HepG2 (cell line): ENCODE data around the gene C6orf136. TPM values are rescaled to one million over a fixed set of nuclear protein-coding genes. Genes with fewer than 3 reads are reported as not detected.
A peak's percentile ranks its signal among the peaks of the same experiment; 100 is the strongest.

ENCODE experiments used
- ISX ChIP-seq: sonication (generic); formaldehyde crosslinking; conservative IDR thresholded peaks from 2 replicates; pipeline ENCODE4 v1.5.0; 2020; ENCODE audit warnings: missing genetic modification reagents
- JARID2 ChIP-seq: sonication (generic); formaldehyde crosslinking; IDR thresholded peaks from 2 replicates; pipeline ENCODE4 v1.8.1; 2023; ENCODE audit warnings: missing genetic modification reagents, inconsistent platforms; ENCODE audit not compliant: insufficient replicate concordance
- POLR2AphosphoS5 ChIP-seq: IDR thresholded peaks from 2 replicates; pipeline ENCODE4 v1.6.1; 2012; ENCODE audit warnings: low read depth, low read length
- SIX4 ChIP-seq: sonication (generic); formaldehyde crosslinking; IDR thresholded peaks from 2 replicates; pipeline ENCODE4 v1.4.0; 2020; ENCODE audit warnings: missing genetic modification reagents
- ZBTB7A ChIP-seq: sonication (generic); formaldehyde crosslinking; IDR thresholded peaks from 2 replicates; pipeline ENCODE4 v1.8.0; 2022; ENCODE audit warnings: mild to moderate bottlenecking, missing genetic modification reagents
- ZNF124 ChIP-seq: sonication (generic); formaldehyde crosslinking; IDR thresholded peaks from 2 replicates; pipeline ENCODE4 v1.4.0; 2020; ENCODE audit warnings: missing genetic modification reagents
- ZNF44 ChIP-seq: sonication (generic); formaldehyde crosslinking; IDR thresholded peaks from 2 replicates; pipeline ENCODE4 v1.5.1; 2020; ENCODE audit warnings: mild to moderate bottlenecking, missing genetic modification reagents
- ZNF441 ChIP-seq: sonication (generic); formaldehyde crosslinking; IDR thresholded peaks from 2 replicates; pipeline ENCODE4 v1.7.0; 2021; ENCODE audit warnings: missing genetic modification reagents, borderline replicate concordance
- polyA plus RNA-seq, 8 experiments: library from polyadenylated mRNA; depleted of rRNA in 3 of 8; stranded (reverse) in 7 of 8; unstranded in 1 of 8; fragments of >200 nt; fragmentation: Illumina TruSeq in 4 of 8; extraction: Trizol in 4 of 8; gene quantifications; 2 replicates each; pipeline versions ENCODE4 v1.2.1 to v1.2.3, GENCODE V29; 2011 to 2016; ENCODE audit warnings: low read depth in 4 of 8, missing spikeins in 1 of 8, mixed read lengths in 1 of 8; ENCODE audit not compliant: insufficient read depth in 1 of 8
- total RNA-seq, 5 experiments: library from RNA; depleted of rRNA; stranded (reverse); fragments of >200 nt; fragmentation: Illumina TruSeq; extraction: Trizol; gene quantifications; 2 replicates each; pipeline ENCODE4 v1.2.3, GENCODE V29; 2016; ENCODE audit warnings: low read depth in 1 of 5
- TF ChIP-seq, protein P1 (sequence below): fragments of 450-650 bp; IDR thresholded peaks from 2 replicates; pipeline ENCODE4 v1.6.1; 2017; ENCODE audit warnings: mild to moderate bottlenecking
- TF ChIP-seq, protein P2 (sequence below): sonication (generic); formaldehyde crosslinking; IDR thresholded peaks from 2 replicates; pipeline ENCODE4 v1.4.0; 2020; ENCODE audit warnings: mild to moderate bottlenecking, missing genetic modification reagents
- TF ChIP-seq, protein P3 (sequence below): sonication (generic); formaldehyde crosslinking; conservative IDR thresholded peaks from 2 replicates; pipeline ENCODE4 v1.8.0; 2022; ENCODE audit warnings: low read depth, missing genetic modification reagents
- TF ChIP-seq, protein P4 (sequence below): sonication (generic); formaldehyde crosslinking; IDR thresholded peaks from 2 replicates; pipeline ENCODE4 v1.4.0; 2020; ENCODE audit warnings: missing genetic modification reagents, borderline replicate concordance
- TF ChIP-seq, protein P5 (sequence below): IDR thresholded peaks from 2 replicates; pipeline ENCODE4 v1.4.0; 2020; ENCODE audit warnings: mild to moderate bottlenecking, missing genetic modification reagents

Gene C6orf136
- total and polyA plus RNA-seq, 2 of the 13 experiments (the other 11 are each of a cell fraction or from before 2014, with no cell fraction given): 12.0 to 26.2 TPM

DNA sequence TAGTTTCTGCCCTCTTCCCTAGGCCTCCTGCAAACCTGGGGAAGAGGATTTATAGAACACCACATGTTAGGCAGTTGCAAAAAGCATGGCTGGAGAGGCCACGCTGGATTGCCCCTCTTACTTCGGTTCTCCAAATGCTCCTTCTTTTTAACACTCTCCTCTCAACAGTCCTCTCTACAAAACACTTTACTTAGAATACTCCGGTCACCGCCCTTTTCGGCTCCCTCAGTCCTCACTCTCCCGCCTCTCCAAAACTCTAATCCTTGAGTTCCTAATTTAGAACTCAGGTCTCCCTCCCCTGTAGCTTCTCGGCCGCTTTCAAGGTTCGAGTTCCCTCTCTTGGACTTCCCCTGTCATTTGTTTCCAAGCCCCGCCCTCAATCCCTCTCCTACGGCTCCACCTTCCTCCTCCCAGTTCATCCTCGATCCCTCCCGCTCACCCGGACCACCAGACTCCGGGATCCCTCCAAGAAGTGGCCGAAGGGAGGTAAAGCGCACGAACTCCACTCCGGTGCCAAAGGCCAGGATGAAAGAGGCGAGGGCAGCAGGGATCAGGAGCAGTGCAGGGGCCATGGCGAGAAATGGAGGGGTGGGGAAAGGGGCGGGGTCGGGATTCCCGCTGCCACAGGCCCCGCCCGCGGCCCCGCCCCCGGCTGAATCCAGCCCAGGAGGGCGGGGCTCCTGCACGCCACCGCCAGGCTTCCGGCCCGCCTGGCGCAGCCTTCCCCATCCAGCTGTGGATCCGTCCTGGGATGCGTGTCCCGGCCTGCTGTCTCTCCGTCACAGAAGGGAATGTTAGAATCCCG, 43.7 kb downstream of the C6orf136 start, which contains the start of gene NRM (continued):
- TF ChIP-seq, protein P1, sequence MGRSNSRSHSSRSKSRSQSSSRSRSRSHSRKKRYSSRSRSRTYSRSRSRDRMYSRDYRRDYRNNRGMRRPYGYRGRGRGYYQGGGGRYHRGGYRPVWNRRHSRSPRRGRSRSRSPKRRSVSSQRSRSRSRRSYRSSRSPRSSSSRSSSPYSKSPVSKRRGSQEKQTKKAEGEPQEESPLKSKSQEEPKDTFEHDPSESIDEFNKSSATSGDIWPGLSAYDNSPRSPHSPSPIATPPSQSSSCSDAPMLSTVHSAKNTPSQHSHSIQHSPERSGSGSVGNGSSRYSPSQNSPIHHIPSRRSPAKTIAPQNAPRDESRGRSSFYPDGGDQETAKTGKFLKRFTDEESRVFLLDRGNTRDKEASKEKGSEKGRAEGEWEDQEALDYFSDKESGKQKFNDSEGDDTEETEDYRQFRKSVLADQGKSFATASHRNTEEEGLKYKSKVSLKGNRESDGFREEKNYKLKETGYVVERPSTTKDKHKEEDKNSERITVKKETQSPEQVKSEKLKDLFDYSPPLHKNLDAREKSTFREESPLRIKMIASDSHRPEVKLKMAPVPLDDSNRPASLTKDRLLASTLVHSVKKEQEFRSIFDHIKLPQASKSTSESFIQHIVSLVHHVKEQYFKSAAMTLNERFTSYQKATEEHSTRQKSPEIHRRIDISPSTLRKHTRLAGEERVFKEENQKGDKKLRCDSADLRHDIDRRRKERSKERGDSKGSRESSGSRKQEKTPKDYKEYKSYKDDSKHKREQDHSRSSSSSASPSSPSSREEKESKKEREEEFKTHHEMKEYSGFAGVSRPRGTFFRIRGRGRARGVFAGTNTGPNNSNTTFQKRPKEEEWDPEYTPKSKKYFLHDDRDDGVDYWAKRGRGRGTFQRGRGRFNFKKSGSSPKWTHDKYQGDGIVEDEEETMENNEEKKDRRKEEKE: no peak
- TF ChIP-seq ISX (CRISPR knock-in tag) (0 out of 2 replicates have a peak, but pooled peaks have one; percentile 34), POLR2AphosphoS5 (peak; percentile 91), SIX4 (no peak), ZNF441 (CRISPR knock-in tag) (peak; percentile 59; the same call in 1 of the 2 replicates), ZNF44 (no peak), ZBTB7A (CRISPR knock-in tag) (no peak), JARID2 (CRISPR knock-in tag) (no peak), ZNF124 (CRISPR knock-in tag) (no peak)
- TF ChIP-seq, protein P2, sequence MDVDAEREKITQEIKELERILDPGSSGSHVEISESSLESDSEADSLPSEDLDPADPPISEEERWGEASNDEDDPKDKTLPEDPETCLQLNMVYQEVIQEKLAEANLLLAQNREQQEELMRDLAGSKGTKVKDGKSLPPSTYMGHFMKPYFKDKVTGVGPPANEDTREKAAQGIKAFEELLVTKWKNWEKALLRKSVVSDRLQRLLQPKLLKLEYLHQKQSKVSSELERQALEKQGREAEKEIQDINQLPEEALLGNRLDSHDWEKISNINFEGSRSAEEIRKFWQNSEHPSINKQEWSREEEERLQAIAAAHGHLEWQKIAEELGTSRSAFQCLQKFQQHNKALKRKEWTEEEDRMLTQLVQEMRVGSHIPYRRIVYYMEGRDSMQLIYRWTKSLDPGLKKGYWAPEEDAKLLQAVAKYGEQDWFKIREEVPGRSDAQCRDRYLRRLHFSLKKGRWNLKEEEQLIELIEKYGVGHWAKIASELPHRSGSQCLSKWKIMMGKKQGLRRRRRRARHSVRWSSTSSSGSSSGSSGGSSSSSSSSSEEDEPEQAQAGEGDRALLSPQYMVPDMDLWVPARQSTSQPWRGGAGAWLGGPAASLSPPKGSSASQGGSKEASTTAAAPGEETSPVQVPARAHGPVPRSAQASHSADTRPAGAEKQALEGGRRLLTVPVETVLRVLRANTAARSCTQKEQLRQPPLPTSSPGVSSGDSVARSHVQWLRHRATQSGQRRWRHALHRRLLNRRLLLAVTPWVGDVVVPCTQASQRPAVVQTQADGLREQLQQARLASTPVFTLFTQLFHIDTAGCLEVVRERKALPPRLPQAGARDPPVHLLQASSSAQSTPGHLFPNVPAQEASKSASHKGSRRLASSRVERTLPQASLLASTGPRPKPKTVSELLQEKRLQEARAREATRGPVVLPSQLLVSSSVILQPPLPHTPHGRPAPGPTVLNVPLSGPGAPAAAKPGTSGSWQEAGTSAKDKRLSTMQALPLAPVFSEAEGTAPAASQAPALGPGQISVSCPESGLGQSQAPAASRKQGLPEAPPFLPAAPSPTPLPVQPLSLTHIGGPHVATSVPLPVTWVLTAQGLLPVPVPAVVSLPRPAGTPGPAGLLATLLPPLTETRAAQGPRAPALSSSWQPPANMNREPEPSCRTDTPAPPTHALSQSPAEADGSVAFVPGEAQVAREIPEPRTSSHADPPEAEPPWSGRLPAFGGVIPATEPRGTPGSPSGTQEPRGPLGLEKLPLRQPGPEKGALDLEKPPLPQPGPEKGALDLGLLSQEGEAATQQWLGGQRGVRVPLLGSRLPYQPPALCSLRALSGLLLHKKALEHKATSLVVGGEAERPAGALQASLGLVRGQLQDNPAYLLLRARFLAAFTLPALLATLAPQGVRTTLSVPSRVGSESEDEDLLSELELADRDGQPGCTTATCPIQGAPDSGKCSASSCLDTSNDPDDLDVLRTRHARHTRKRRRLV: peak; percentile 62; the same call in 1 of the 2 replicates
- TF ChIP-seq, protein P3, sequence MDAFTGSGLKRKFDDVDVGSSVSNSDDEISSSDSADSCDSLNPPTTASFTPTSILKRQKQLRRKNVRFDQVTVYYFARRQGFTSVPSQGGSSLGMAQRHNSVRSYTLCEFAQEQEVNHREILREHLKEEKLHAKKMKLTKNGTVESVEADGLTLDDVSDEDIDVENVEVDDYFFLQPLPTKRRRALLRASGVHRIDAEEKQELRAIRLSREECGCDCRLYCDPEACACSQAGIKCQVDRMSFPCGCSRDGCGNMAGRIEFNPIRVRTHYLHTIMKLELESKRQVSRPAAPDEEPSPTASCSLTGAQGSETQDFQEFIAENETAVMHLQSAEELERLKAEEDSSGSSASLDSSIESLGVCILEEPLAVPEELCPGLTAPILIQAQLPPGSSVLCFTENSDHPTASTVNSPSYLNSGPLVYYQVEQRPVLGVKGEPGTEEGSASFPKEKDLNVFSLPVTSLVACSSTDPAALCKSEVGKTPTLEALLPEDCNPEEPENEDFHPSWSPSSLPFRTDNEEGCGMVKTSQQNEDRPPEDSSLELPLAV (CRISPR knock-in tag): no peak
- TF ChIP-seq, protein P4, sequence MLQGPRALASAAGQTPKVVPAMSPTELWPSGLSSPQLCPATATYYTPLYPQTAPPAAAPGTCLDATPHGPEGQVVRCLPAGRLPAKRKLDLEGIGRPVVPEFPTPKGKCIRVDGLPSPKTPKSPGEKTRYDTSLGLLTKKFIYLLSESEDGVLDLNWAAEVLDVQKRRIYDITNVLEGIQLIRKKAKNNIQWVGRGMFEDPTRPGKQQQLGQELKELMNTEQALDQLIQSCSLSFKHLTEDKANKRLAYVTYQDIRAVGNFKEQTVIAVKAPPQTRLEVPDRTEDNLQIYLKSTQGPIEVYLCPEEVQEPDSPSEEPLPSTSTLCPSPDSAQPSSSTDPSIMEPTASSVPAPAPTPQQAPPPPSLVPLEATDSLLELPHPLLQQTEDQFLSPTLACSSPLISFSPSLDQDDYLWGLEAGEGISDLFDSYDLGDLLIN: no peak
- TF ChIP-seq, protein P5, sequence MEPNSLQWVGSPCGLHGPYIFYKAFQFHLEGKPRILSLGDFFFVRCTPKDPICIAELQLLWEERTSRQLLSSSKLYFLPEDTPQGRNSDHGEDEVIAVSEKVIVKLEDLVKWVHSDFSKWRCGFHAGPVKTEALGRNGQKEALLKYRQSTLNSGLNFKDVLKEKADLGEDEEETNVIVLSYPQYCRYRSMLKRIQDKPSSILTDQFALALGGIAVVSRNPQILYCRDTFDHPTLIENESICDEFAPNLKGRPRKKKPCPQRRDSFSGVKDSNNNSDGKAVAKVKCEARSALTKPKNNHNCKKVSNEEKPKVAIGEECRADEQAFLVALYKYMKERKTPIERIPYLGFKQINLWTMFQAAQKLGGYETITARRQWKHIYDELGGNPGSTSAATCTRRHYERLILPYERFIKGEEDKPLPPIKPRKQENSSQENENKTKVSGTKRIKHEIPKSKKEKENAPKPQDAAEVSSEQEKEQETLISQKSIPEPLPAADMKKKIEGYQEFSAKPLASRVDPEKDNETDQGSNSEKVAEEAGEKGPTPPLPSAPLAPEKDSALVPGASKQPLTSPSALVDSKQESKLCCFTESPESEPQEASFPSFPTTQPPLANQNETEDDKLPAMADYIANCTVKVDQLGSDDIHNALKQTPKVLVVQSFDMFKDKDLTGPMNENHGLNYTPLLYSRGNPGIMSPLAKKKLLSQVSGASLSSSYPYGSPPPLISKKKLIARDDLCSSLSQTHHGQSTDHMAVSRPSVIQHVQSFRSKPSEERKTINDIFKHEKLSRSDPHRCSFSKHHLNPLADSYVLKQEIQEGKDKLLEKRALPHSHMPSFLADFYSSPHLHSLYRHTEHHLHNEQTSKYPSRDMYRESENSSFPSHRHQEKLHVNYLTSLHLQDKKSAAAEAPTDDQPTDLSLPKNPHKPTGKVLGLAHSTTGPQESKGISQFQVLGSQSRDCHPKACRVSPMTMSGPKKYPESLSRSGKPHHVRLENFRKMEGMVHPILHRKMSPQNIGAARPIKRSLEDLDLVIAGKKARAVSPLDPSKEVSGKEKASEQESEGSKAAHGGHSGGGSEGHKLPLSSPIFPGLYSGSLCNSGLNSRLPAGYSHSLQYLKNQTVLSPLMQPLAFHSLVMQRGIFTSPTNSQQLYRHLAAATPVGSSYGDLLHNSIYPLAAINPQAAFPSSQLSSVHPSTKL (CRISPR knock-in tag): peak; percentile 65; the same call in 1 of the 2 replicates
